NCI-H1417 treated with DMSO at 0.1 percent for 48 hours (cell line): Measurements from ENCODE around the gene TMC5.

Source experiments
- DNase-seq: peaks from one replicate; lab custom pipeline; 2025; lab: John Stamatoyannopoulos, UW

The TMC5 gene

GRCh38 chr16:19463468-19464315, 46.0 kb downstream of the TMC5 start:
- DNase-seq: peak; percentile 79

GRCh38 chr16:19468300-19468699, 50.6 kb downstream of the TMC5 start:
- DNase-seq: no peak

GRCh38 chr16:19472482-19472881, 54.8 kb downstream of the TMC5 start:
- no peak for DNase-seq

GRCh38 chr16:19474617-19475016, 56.9 kb downstream of the TMC5 start:
- DNase-seq: no peak

- no peak for DNase-seq
Observed at GRCh38 chr16:19478505-19478904, 60.8 kb downstream of the TMC5 start.

GRCh38 chr16:19479302-19479721, 61.6 kb downstream of the TMC5 start:
- DNase-seq: no peak

- no peak for DNase-seq
Observed at GRCh38 chr16:19481296-19481695, 63.6 kb downstream of the TMC5 start.

GRCh38 chr16:19481769-19482168, 64.1 kb downstream of the TMC5 start:
- no peak for DNase-seq

- no peak for DNase-seq
Observed at GRCh38 chr16:19482291-19482690, 64.6 kb downstream of the TMC5 start.

- DNase-seq: no peak
Observed at GRCh38 chr16:19484096-19484495, 66.4 kb downstream of the TMC5 start.

GRCh38 chr16:19485611-19486010, 67.9 kb downstream of the TMC5 start:
- DNase-seq: no peak

- no peak for DNase-seq
Observed at GRCh38 chr16:19486051-19486450, 68.4 kb downstream of the TMC5 start.

- no peak for DNase-seq
Observed at GRCh38 chr16:19486750-19487325, 69.2 kb downstream of the TMC5 start.

- no peak for DNase-seq
Observed at GRCh38 chr16:19488213-19488640, 70.5 kb downstream of the TMC5 start.

GRCh38 chr16:19490619-19491018, 72.9 kb downstream of the TMC5 start:
- DNase-seq: no peak

GRCh38 chr16:19497176-19497575, 79.5 kb downstream of the TMC5 start:
- DNase-seq: no peak

GRCh38 chr16:19499006-19499405, 81.3 kb downstream of the TMC5 start:
- no peak for DNase-seq

GRCh38 chr16:19499481-19499880, 81.8 kb downstream of the TMC5 start:
- DNase-seq: no peak

GRCh38 chr16:19502395-19503131, 84.9 kb downstream of the TMC5 start:
- peak; percentile 18 for DNase-seq

GRCh38 chr16:19503461-19504075, 85.9 kb downstream of the TMC5 start:
- DNase-seq: no peak

- DNase-seq: no peak
Observed at GRCh38 chr16:19505600-19506303, 88.1 kb downstream of the TMC5 start.

- no peak for DNase-seq
Observed at GRCh38 chr16:19506965-19507364, 89.3 kb downstream of the TMC5 start.
